SK-N-SH treated with all-trans-retinoic acid at 6 μM for 48 hours (cell line): ENCODE results near the gene RCN1.

ENCODE experiments used
- CREB5 ChIP-seq: fragments of 250-450 bp; sonication (Bioruptor Pico); IDR thresholded peaks from 2 replicates; pipeline ENCODE4 v1.5.1; 2020; ENCODE audit warnings: low read depth, mild to moderate bottlenecking, moderate library complexity
- CSDC2 ChIP-seq: fragments of 250-450 bp; sonication (Bioruptor Pico); IDR thresholded peaks from 2 replicates; pipeline ENCODE4 v1.5.0; 2020; ENCODE audit warnings: mild to moderate bottlenecking, moderate library complexity
- CSRNP3 ChIP-seq: fragments of 250-450 bp; sonication (Bioruptor Pico); IDR thresholded peaks from 2 replicates; pipeline ENCODE4 v1.5.1; 2021; ENCODE audit warnings: mild to moderate bottlenecking, moderate library complexity
- GLIS3 ChIP-seq: fragments of 250-450 bp; sonication (Bioruptor Pico); IDR thresholded peaks from 2 replicates; pipeline ENCODE4 v1.5.0; 2020; ENCODE audit warnings: mild to moderate bottlenecking, moderate library complexity
- RARB ChIP-seq: fragments of 250-450 bp; sonication (Bioruptor Pico); IDR thresholded peaks from 2 replicates; pipeline ENCODE4 v1.8.0; 2021; ENCODE audit warnings: mild to moderate bottlenecking, moderate library complexity
- SNAI2 ChIP-seq: fragments of 250-450 bp; sonication (Bioruptor Pico); IDR thresholded peaks from 2 replicates; pipeline ENCODE4 v1.5.0; 2020; ENCODE audit warnings: mild to moderate bottlenecking, moderate library complexity
- TCF4 ChIP-seq: fragments of 250-450 bp; sonication (Bioruptor Pico); IDR thresholded peaks from 2 replicates; pipeline ENCODE4 v1.8.0; 2021; ENCODE audit warnings: mild to moderate bottlenecking, moderate library complexity, borderline replicate concordance
- ZFP30 ChIP-seq: fragments of 450-650 bp; formaldehyde crosslinking; IDR thresholded peaks from 2 replicates; pipeline ENCODE4 v1.5.0; 2022; ENCODE audit warnings: mild to moderate bottlenecking, moderate library complexity
- ZNF70 ChIP-seq: fragments of 450-650 bp; formaldehyde crosslinking; IDR thresholded peaks from 2 replicates; pipeline ENCODE4 v1.5.0; 2020; ENCODE audit warnings: mild to moderate bottlenecking, moderate library complexity
- TF ChIP-seq, protein P1 (sequence below): fragments of 250-450 bp; sonication (Bioruptor Pico); IDR thresholded peaks from 2 replicates; pipeline ENCODE4 v1.8.0; 2020; ENCODE audit warnings: mild to moderate bottlenecking, moderate library complexity, borderline replicate concordance
- TF ChIP-seq, protein P2 (sequence below): fragments of 250-450 bp; sonication (Bioruptor Pico); IDR thresholded peaks from 2 replicates; pipeline ENCODE4 v1.8.0; 2021; ENCODE audit warnings: low read depth, mild to moderate bottlenecking, moderate library complexity, borderline replicate concordance

DNA sequence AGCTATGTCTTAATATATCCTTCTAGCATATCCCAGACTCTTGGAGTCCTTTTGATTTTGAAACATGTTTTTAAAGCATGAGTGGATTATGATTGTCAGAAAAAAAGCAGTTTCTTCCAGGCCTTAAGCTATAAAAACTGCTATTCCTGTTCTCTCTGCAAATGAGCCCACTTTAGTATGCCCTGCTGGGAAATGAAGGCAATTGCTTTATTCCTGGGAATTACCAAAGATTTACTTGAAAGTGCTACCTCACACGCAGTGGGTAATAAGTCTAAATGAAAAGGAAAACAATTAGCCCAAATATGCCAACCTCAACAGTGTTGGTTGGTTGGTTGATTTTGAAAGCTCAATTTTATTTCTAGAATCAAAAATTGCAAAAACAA, 17.2 kb upstream of the RCN1 start:
- TF ChIP-seq, protein P1, sequence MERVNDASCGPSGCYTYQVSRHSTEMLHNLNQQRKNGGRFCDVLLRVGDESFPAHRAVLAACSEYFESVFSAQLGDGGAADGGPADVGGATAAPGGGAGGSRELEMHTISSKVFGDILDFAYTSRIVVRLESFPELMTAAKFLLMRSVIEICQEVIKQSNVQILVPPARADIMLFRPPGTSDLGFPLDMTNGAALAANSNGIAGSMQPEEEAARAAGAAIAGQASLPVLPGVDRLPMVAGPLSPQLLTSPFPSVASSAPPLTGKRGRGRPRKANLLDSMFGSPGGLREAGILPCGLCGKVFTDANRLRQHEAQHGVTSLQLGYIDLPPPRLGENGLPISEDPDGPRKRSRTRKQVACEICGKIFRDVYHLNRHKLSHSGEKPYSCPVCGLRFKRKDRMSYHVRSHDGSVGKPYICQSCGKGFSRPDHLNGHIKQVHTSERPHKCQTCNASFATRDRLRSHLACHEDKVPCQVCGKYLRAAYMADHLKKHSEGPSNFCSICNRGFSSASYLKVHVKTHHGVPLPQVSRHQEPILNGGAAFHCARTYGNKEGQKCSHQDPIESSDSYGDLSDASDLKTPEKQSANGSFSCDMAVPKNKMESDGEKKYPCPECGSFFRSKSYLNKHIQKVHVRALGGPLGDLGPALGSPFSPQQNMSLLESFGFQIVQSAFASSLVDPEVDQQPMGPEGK (CRISPR knock-in tag) = no peak
- TF ChIP-seq GLIS3 (CRISPR knock-in tag) (no peak), ZNF70 (no peak), RARB (CRISPR knock-in tag) (no peak), TCF4 (CRISPR knock-in tag) (no peak), SNAI2 (CRISPR knock-in tag) (no peak), CSRNP3 (no peak), CSDC2 (CRISPR knock-in tag) (no peak), CREB5 (CRISPR knock-in tag) (no peak), ZFP30 (no peak)
- TF ChIP-seq, protein P2, sequence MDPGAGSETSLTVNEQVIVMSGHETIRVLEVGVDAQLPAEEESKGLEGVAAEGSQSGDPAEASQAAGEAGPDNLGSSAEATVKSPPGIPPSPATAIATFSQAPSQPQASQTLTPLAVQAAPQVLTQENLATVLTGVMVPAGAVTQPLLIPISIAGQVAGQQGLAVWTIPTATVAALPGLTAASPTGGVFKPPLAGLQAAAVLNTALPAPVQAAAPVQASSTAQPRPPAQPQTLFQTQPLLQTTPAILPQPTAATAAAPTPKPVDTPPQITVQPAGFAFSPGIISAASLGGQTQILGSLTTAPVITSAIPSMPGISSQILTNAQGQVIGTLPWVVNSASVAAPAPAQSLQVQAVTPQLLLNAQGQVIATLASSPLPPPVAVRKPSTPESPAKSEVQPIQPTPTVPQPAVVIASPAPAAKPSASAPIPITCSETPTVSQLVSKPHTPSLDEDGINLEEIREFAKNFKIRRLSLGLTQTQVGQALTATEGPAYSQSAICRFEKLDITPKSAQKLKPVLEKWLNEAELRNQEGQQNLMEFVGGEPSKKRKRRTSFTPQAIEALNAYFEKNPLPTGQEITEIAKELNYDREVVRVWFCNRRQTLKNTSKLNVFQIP (CRISPR knock-in tag) = no peak
